GM12875 (cell line): Measurements from ENCODE around the gene ECPAS.

Experiments
- H3K4me3 ChIP-seq: one replicate; pipeline ENCODE4 v1.5.1; 2011; ENCODE audit warnings: low read depth, low read length, control low read depth
- TF ChIP-seq, protein P1 (sequence below): IDR thresholded peaks from 2 replicates; pipeline ENCODE4 v1.5.1; 2011; ENCODE audit warnings: low read depth, mild to moderate bottlenecking, control low read depth, inconsistent platforms, low read length, moderate library complexity, borderline replicate concordance; ENCODE audit not compliant: insufficient read depth

Gene ECPAS

DNA sequence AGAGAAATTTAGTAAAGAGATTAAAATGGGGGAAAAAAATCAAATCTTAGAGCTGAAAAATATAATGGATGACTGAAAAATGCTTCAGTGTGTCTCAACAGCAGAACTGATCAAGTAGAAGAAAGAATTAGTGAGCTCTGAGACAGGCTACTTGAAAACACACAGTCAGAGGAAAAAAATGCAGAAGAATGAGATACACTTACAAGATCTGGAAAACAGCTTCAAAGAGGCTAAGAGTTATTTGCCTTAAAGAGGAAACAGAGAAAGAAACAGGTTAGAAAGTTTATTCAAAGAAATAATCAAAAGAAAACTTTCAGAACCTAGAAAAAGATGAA lies 83.7 kb downstream of the ECPAS start:
- TF ChIP-seq, protein P1, sequence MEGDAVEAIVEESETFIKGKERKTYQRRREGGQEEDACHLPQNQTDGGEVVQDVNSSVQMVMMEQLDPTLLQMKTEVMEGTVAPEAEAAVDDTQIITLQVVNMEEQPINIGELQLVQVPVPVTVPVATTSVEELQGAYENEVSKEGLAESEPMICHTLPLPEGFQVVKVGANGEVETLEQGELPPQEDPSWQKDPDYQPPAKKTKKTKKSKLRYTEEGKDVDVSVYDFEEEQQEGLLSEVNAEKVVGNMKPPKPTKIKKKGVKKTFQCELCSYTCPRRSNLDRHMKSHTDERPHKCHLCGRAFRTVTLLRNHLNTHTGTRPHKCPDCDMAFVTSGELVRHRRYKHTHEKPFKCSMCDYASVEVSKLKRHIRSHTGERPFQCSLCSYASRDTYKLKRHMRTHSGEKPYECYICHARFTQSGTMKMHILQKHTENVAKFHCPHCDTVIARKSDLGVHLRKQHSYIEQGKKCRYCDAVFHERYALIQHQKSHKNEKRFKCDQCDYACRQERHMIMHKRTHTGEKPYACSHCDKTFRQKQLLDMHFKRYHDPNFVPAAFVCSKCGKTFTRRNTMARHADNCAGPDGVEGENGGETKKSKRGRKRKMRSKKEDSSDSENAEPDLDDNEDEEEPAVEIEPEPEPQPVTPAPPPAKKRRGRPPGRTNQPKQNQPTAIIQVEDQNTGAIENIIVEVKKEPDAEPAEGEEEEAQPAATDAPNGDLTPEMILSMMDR: no peak
- H3K4me3 ChIP-seq: no peak overlapping the region

DNA sequence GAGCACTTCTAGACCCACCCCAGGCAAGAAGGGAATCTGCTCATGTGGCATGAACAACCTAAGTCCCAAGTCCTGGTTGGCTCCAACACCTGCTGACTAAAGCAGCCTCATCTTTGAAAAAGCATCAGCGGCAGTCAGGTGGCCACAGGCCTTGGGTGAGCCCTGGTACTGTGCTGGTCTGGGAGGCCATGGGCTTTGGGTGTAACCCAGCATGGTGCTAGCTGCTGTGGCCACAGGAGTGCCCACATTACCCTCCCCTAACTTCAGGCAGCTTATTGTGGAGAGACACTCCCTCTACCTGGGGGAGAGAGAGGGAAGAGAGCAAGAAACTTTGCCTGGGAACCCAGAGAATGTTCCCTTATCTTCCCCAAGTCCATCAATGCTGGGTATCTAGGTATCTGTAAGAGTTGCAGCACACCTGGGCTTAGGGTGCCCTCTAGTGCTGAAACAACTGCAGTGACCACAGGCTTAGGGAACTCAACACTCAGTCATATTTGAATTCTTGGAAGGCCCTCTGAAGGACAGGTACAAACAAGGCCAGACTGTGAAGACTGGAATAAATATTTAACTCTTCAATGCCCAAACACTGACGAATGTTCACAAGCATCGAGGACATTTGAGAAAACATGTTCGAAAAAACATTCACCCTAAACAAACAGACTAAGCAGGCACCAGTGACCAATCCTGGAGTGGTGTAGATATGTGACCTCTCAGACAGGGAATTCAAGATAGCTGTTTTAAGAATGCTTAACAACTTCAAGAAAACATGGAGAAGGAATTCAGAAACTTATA lies 84.2 kb downstream of the ECPAS start:
- TF ChIP-seq, protein P1: peak; percentile 54
- no peak overlapping the region for H3K4me3 ChIP-seq

DNA sequence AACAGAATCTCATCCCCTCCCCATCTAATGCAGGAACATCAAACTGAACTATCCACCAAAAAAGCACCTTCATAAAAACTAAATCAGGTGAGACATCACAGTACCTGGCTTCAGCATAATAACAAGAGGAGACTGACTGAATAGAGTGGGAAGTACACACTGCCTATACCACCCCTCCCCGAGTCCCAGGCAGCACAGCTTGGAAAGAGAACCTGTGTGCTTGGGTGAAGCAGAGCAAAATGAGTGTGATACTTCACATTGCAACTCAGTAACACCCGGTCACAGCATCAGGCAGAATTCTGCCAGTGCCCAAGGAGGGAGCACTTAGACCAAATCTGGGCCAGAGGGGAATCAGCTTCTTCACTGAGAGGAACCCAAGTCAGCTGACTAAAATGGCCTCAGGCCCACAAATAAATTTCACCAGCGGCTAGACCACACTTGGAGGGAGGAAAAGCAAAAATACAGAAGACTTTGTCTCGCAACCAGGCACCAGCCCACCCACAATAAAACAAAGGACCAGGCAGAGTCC lies 84.9 kb downstream of the ECPAS start:
- TF ChIP-seq, protein P1: no peak
- no peak overlapping the region for H3K4me3 ChIP-seq

DNA sequence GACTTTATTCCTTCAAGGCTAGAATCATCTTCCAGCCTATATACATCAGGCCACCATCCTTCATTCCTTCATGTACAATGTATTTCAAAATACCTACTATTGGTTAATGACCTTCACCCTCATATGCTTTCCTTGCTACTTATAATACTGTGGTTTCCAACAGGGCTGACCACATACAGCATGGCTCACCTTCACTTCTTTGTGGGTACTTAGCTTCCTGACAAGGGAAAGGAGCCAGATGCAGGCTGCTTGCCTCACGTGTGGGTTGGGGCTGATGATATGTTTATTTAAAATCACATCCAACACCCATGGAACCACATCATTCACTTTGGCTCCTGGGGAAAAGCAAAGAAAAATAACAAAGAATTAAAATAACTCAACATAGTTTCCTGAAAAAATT lies 90.2 kb downstream of the ECPAS start:
- H3K4me3 ChIP-seq: no peak overlapping the region
- TF ChIP-seq, protein P1: no peak

DNA sequence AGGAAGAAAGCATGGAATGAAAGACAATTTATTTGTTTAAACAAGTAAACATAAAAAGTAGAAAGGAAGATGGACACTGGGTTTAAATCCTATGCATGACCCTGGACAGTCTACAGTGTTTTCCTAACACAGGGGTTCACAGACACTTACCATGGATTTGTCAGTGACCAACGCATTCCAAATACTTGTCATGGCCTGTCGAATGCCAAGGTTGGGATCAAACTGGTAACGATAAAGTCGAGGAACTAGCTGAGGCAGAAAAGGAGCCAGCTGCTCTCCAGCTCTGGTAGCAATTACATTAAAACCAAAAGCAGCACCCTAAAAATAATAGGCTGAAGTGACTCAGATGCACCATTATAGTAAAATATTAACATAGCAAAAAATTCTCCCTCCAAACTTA lies 94.8 kb downstream of the ECPAS start:
- no peak overlapping the region for H3K4me3 ChIP-seq
- TF ChIP-seq, protein P1: no peak

DNA sequence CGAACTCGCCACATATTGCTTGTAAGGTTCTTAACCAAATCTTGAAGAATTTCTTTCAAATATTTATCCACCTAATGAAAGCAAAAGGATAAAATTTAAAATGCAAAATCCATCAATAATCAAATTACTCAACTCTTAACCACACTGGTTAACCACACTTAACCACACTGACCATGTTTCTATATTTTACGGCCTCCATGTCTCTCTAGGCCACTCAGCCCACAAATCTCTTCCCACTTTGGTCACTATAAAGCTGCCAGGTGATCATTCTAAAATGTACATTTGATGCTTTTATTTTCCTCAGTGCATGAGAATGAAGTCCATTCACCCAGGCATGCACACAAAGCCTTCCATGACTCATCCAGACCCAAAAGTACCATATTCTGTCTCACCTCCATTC lies 97.8 kb downstream of the ECPAS start:
- TF ChIP-seq, protein P1: no peak
- no peak overlapping the region for H3K4me3 ChIP-seq

DNA sequence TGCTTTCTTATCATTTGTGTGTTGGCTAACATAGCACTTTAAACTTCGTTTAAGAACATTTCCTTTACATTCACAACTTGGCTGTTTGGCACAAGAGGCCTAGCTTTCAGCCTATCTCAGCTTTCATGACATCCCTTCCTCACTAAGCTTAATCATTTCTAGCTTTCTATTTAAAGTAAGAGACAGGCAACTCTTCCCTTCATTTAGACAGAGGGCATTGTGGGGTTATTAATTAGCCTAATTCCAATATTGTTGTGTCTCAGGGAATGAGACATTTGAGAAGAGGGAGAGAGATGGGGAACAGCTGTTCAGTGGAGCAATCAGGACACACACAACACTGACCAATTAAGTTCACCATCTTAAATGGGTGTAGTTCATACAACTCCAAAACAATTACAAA lies 103.2 kb downstream of the ECPAS start:
- TF ChIP-seq, protein P1: no peak
- no peak overlapping the region for H3K4me3 ChIP-seq
